Measurements from ENCODE around the gene FKBP6.
"Not testable (repeated sequence)": the region's sequence is repeated elsewhere in the genome, so short reads cannot be mapped to it uniquely, and the experiment has no call there.

Gene FKBP6

GRCh38 chr7:73395538-73396503, 67.9 kb downstream of the FKBP6 start:
- no peak for FAIRE-seq

- FAIRE-seq, result no peak
These were observed 69.7 kb downstream of the FKBP6 start for GRCh38 chr7:73397521-73398281.

- not testable (repeated sequence) for FAIRE-seq
These were observed 71.5 kb downstream of the FKBP6 start for GRCh38 chr7:73399185-73400050.

GRCh38 chr7:73404860-73405259, 76.9 kb downstream of the FKBP6 start:
- FAIRE-seq, result not testable (repeated sequence)
